Aorta (tissue), 5 donors: Measurements from ENCODE around the gene TDRKH. TPM values are rescaled to one million over a fixed set of nuclear protein-coding genes. Genes with fewer than 3 reads are reported as not detected.
"Not testable (repeated sequence)": the region's sequence is repeated elsewhere in the genome, so short reads cannot be mapped to it uniquely, and the experiment has no call there.

ENCODE experiments used
- ATAC-seq: fragments of 200-7000 bp; cut with Tn5 transposase; one replicate; pipeline ENCODE4 v1.9.1; 2022; ENCODE audit warnings: moderate library complexity; ENCODE audit not compliant: low FRiP score
- DNase-seq, 2 donors: peaks; one replicate each; pipeline ENCODE4 v3.0.0-alpha.2; 2020
- H3K27ac ChIP-seq, 2 donors: one replicate each; pipeline ENCODE4 v1.5.1; 2013; ENCODE audit warnings: low read length in 2 of 2, mild to moderate bottlenecking in 2 of 2, moderate library complexity in 2 of 2, control low read depth in 1 of 2, inconsistent platforms in 1 of 2, low read depth in 1 of 2
- H3K27me3 ChIP-seq, 2 donors: one replicate each; pipeline ENCODE4 v1.6.1; 2013; ENCODE audit warnings: control low read depth in 1 of 2, low read length in 1 of 2, mild to moderate bottlenecking in 1 of 2, moderate library complexity in 1 of 2; ENCODE audit not compliant: insufficient read depth in 2 of 2, control insufficient read depth in 1 of 2
- H3K36me3 ChIP-seq, 2 donors: one replicate each; pipeline ENCODE4 v1.6.1; 2013; ENCODE audit warnings: control low read depth in 1 of 2, low read length in 1 of 2, mild to moderate bottlenecking in 1 of 2; ENCODE audit not compliant: insufficient read depth in 2 of 2, control insufficient read depth in 1 of 2
- H3K4me1 ChIP-seq, 2 donors: one replicate each; pipeline ENCODE4 v1.6.1; 2013; ENCODE audit warnings: low read length in 2 of 2, control low read depth in 1 of 2, mild to moderate bottlenecking in 1 of 2, moderate library complexity in 1 of 2; ENCODE audit not compliant: insufficient read depth in 2 of 2, control insufficient read depth in 1 of 2
- H3K4me3 ChIP-seq, 2 donors: one replicate each; pipeline ENCODE4 v1.5.1; 2013; ENCODE audit warnings: low read length in 2 of 2, control low read depth in 1 of 2, mild to moderate bottlenecking in 1 of 2
- H3K9me3 ChIP-seq: one replicate; pipeline ENCODE4 v1.6.1; 2013; ENCODE audit warnings: mild to moderate bottlenecking, low read length; ENCODE audit not compliant: control insufficient read depth
- WGBS, 2 donors: extraction: QIAGEN DNeasy Blood & Tissue Kit; methylation state at CpG; one replicate each; pipeline ENCODE4 v1.1.7; 2013; 5-methylcytosine and 5-hydroxymethylcytosine counted together
- intact Hi-C, 2 donors: fragments of 100-400 bp; cut with DNase I; formaldehyde crosslinking; loops; one replicate each; pipeline versions ENCODE4 v1.14.2 to v1.15.0; 2022
- polyA plus RNA-seq, 2 donors: library from polyadenylated mRNA; stranded (reverse); fragments of 200-250 nt; gene quantifications; one replicate each; pipeline ENCODE4 v1.2.3, GENCODE V29; 2013
- total RNA-seq, 2 donors: library from RNA; stranded (reverse); fragmentation: NEBNext Ultra II Directional; extraction: Animal tissue kit (Norgen Biotek cat#: 25700); gene quantifications; one replicate each; pipeline ENCODE4 v1.2.1, GENCODE V29; 2021
- donor health status: healthy with polysubstance abuse.
- donor health status: Bipolar disorder and iron deficiency.
- donor health status: DM: no; HTN: no; CAD: no.
- donor health status: DM: no; HTN: no; CAD: no.
- donor health status: DM: yes; HTN: yes; CAD: no.

TDRKH gene
- total and polyA plus RNA-seq, 4 donors = 1.5 to 9.1 (median 3.1) TPM

DNA sequence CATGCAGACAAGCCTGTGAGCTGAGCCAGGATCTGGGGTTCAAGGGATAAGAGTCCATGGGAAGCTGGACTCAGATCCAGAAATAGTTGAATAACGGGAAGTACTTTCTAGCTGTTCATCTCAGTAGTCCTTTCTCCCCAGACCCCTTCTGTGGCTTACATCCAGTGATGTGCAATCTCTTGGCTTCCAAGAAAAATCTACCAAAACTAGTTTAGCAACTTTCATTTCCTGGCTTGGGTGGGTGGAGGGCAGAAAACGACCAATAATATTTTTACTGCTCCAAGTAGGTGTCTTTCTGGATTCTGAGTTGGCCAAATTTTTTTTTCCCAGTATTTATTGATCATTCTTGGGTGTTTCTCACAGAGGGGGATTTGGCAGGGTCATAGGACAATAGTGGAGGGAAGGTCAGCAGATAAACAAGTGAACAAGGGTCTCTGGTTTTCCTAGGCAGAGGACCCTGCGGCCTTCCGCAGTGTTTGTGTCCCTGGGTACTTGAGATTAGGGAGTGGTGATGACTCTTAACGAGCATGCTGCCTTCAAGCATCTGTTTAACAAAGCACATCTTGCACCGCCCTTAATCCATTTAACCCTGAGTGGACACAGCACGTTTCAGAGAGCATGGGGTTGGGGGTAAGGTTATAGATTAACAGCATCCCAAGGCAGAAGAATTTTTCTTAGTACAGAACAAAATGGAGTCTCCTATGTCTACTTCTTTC is 21.8 kb downstream of the TDRKH start:
- H3K4me1 ChIP-seq, DNase-seq, H3K9me3 ChIP-seq, ATAC-seq, H3K36me3 ChIP-seq, H3K4me3 ChIP-seq, H3K27ac ChIP-seq, H3K27me3 ChIP-seq, intact Hi-C loops: not testable (repeated sequence)
- WGBS, 2 donors = 70% methylated on average over 2 of the region's 7 CpGs

DNA sequence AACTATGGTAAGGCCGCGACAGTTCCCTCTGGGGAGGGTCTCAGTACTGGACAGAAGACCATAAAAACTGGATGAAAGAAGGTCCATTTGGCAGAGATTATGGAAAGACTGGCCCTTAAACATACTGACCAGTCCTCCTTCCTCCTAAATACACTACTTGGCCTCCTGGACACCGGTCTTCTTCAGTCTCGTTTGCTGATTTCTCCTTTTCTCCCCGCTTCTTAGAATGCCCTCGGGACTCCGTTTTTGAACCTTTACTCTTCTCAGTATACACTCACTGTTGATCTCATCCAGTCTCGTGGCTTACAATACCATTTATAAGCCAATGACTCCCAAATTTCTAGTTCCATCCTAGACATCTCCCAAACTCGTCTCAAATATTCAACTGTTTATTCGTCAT is 26.3 kb downstream of the TDRKH start:
- Histone ChIP-seq H3K36me3 (no peaks in the 10 kb centered on the region), H3K27ac (peak overlapping the region; percentile 16 to 95), H3K4me1 (peaks cover 0 to 2% of the 10 kb centered on the region in 2 donors), H3K4me3 (peak overlapping the region; percentile 68 to 72), H3K27me3 (no peaks in the 10 kb centered on the region), H3K9me3 (no peaks in the 10 kb centered on the region)
- no peak for DNase-seq
- 43 to 54% methylated on average over 10 of the region's 10 CpGs for WGBS, 2 donors
- no peak for ATAC-seq
- intact Hi-C loops = no loop called here

DNA sequence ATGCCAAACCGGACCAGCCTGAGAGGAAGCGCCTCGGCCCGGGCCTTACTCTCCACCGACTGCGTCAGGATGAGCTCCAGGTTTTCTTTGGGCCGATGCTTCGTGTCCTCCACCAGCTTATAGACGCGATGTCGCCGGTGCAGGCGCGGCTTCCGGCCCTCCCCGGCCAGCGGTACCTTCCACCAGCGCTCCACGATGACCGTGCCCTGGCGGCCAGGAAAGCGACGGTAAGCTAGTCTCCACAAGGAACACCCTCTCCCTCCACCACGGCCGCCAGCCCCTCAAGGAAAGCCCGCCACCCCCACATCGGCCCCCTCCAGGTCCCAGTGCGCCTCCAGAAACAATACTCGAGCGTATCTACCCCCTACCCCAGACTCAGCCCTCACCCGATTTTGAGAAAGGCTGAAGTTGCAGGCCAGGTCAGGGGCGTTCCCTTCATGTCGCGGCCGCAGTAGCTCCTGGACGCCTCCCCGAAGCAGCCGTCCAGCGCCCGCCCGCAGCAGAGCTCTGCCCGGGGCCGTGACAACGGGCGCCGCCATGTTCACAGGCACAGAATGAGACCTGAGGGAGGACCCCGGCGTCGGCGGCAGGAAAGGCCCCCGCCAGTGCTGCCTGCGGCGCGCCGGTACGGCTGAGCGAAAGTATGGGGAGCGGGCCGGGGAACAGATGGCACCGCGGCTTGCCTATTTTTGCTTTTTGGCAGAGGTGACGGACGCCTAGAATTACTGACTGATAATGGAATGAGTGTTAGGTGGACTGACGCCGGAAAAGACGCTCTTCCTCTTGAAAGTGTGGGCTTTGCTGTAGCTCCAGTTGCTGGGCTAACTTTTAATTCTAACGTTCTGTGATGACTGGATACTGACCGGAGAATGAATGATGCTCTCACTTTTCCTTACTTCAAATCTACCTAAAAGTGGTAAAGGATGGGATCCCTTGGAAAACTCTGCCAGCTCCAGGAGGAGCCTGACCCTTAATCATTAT is 27.1 kb downstream of the TDRKH start, which contains the start of gene MRPL9:
MRPL9 (minus strand) TSS at position 556 of the 981 bp plus-strand sequence; CDS start at position 539, 17 bp downstream.
- no peaks in the 10 kb centered on the region for H3K9me3 ChIP-seq
- ATAC-seq (peak; percentile 97), DNase-seq (peak; percentile 86 to 94)
- peaks cover 0 to 2% of the 10 kb centered on the region in 2 donors for H3K4me1 ChIP-seq
- peak within 1 kb of the TSS; percentile 68 to 72 for H3K4me3 ChIP-seq
- intact Hi-C loops = no loop called here
- WGBS, 2 donors = 0% methylated on average over 68 of the region's 68 CpGs
- peak within 1 kb of the TSS; percentile 49 to 95 for H3K27ac ChIP-seq
- H3K36me3 ChIP-seq = peaks cover 0 to under 1% of the 10 kb centered on the region in 2 donors
- no peaks in the 10 kb centered on the region for H3K27me3 ChIP-seq

DNA sequence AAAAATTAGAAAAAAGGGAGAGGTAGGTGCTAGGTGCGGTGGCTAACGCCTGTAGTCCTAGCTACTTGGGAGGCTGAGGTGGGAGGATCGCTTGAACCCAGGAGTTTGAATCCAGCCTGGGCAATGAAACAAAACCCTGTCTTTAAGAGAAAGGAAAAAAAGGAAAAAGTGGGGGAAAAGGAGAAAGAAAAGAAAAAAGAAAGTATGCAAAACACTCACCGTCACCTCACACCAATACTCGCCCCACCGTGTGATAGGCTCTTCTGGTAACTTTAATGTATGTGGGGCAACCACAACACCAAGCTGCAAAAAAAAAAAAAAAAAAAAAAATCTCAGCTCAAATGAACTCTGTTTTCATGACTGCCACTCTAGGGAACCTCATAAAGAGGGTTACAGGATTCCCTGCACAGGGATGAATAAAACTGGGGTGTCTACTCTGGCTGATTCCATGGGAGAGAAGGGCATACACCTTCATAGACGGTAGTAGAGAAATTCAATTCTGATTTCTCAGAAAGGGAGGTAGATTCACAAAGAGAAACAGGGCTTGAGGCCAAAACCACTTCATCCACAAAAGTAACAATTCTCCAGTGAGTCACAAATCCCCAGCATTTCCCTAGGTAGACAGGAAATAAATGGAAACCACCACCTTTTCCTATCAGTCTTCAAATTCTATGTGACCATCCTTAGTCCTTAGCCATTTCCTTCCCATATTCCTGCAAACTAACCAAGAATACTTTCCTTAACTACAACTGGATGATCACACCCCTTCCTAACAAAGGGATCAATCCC is 29.5 kb downstream of the TDRKH start:
- Histone ChIP-seq H3K4me1 (peaks cover 0 to 2% of the 10 kb centered on the region in 2 donors), H3K27me3 (no peaks in the 10 kb centered on the region), H3K27ac (no peak overlapping the region), H3K9me3 (no peaks in the 10 kb centered on the region), H3K36me3 (peaks cover 0 to 2% of the 10 kb centered on the region in 2 donors), H3K4me3 (no peak overlapping the region)
- WGBS, 2 donors = 75 to 96% methylated on average over 7 of the region's 7 CpGs
- intact Hi-C loops = no loop called here
- DNase-seq (no peak), ATAC-seq (no peak)

DNA sequence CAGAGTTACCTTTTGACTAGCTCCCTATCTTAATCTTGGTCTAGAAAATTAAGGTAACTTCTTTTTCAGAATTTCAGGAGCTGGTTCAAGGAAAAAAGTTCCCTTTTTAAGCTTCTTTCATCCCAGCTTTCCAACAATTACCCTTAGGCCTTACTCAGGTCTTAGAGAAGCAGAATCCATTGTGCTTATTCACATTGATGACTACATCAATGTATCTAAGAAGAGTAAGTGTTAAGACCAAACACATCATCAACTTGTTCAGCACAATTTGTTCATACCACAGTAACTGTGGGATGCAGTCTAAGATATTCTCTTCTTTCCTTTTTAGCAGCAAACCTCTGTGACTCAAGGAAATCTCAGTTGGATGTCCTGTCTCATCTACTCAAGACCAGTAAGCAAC is 31.1 kb downstream of the TDRKH start:
- no peak for DNase-seq
- no peaks in the 10 kb centered on the region for H3K27me3 ChIP-seq

DNA sequence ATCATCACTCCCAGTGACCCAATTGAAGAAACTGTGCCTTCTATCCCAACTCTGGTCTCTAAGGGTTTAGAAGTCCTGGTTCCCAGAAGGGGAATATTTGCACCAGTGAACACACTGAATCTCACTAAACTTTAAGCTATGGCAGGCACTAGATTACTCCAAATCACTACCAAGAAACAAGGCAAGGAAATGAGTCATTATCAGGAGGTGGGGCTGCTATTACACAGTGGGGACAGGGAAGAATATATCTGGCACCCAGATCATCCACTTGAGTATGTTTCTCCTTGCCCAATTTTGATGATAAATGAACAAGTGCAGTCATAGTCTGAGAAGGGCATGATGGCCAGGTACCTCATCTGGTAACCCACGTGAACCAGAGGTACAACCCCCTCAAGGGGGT is 34.0 kb downstream of the TDRKH start:
- ATAC-seq = no peak
- H3K4me3 ChIP-seq = no peak overlapping the region
- peaks cover 0 to 2% of the 10 kb centered on the region in 2 donors for H3K36me3 ChIP-seq
- H3K27me3 ChIP-seq = no peaks in the 10 kb centered on the region
- no peaks in the 10 kb centered on the region for H3K4me1 ChIP-seq
- WGBS, 2 donors = 47 to 68% methylated on average over 1 of the region's 1 CpG
- no peaks in the 10 kb centered on the region for H3K9me3 ChIP-seq
- H3K27ac ChIP-seq = no peak overlapping the region
- intact Hi-C loops = no loop called here
- no peak for DNase-seq

More for the DNA sequence above, 31.1 kb downstream of the TDRKH start:
- Histone ChIP-seq H3K36me3 (peaks cover 0 to 2% of the 10 kb centered on the region in 2 donors), H3K4me1 (peaks cover 0 to 2% of the 10 kb centered on the region in 2 donors), H3K9me3 (no peaks in the 10 kb centered on the region), H3K27ac (no peak overlapping the region), H3K4me3 (no peak overlapping the region)
- intact Hi-C loops = no loop called here
- no peak for ATAC-seq

DNA sequence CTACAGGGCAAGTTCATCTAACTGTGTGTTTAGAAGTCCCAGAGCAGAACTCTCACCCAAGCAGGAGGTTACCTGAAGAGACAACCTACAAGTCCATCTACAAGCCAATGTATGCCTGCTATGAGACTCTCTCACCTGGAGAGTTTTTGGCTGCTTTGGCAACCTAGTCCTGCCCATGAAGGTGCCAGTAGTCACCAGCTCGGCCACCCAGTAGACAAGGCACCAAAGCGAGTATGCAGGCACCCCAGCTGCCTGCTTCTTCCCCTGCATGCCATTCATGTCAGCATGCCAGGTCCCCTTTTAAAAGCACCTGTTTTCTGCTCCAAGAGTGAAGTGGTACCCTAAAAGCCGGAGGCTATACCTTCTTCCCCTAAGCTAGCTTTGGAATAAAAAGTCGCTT is 48.8 kb downstream of the TDRKH start:
- WGBS, 2 donors = 84% methylated on average over 4 of the region's 4 CpGs
- no peaks in the 10 kb centered on the region for H3K36me3 ChIP-seq
- ATAC-seq (no peak), DNase-seq (no peak)
- H3K27ac ChIP-seq = no peak overlapping the region
- H3K4me1 ChIP-seq = no peaks in the 10 kb centered on the region
- no peaks in the 10 kb centered on the region for H3K9me3 ChIP-seq
- no peak overlapping the region for H3K4me3 ChIP-seq
- intact Hi-C loops = no loop called here
- H3K27me3 ChIP-seq = no peaks in the 10 kb centered on the region

DNA sequence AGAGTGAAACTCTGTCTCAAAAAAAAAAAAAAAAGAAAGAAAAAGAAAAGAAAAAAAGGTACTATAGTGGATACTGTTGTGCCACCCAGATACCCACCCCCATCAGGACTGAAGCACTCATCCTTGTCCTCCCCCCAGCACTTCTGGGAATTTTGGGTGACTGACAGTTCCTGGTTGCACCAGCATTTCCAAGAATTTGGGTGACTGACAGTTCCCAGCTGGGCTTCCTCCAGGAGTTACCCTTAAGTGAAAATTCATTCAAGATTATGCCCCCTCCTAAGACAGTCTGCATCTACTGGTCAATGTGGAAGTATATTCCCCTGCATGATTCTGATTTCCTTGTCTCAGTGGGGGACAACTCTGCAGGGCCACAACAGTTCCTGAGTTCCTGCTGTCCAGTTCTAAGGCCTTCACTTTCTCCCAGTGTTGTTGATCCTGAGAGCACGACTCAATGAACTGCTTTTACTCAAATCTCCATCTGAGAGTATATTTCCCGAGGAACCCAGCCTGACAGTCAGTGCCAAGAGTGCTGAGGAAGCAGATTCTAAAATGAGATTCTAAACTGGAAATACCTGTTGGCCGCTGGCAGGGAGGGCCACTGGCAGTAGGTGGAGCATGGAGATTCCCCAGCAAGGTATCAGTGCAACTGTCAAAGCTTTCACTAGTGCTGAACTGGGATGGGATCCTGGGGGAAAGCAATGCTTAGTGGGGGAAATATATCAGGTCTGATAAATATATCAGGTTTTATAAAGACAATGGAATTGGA is 50.5 kb downstream of the TDRKH start:
- no peak overlapping the region for H3K27ac ChIP-seq
- no peak for ATAC-seq
- WGBS, 2 donors = 50 to 51% methylated on average over 3 of the region's 3 CpGs
- H3K4me1 ChIP-seq = no peaks in the 10 kb centered on the region
- DNase-seq = no peak
- H3K4me3 ChIP-seq = no peak overlapping the region
- no peaks in the 10 kb centered on the region for H3K36me3 ChIP-seq
- intact Hi-C loops = loop anchor here in 1 of 2 donors (5.0 kb wide), 1 partner anchor 297 kb away; no protein-coding TSS in a partner anchor
- no peaks in the 10 kb centered on the region for H3K27me3 ChIP-seq
- H3K9me3 ChIP-seq = no peaks in the 10 kb centered on the region
